ENCODE measurements around the gene SHE. TPM values are rescaled to one million over a fixed set of nuclear protein-coding genes. Genes with fewer than 3 reads are reported as not detected.

Gene SHE
- total RNA-seq, 8 experiments from 2014 or later: 0.42 to 4.0 (median 2.2) TPM; not detected in 1

- Histone ChIP-seq H3K27ac (no peak overlapping the region), H3K4me3 (no peak overlapping the region), H3K4me1 (replicated peaks in 1 of 2) (peaks cover 19 to 20% of the 10 kb centered on the region in 2 donors)
- in situ Hi-C loops (cut with MboI; ENCODE audit: low pct_unique_long_range_greater_than_20kb in 2 of 9, low sequenced_read_pairs in 9 of 9, unreplicated experiment in 9 of 9): no loop called here
- ATAC-seq (replicated peaks in 6 of 8): no peak
- WGBS, 10 experiments: 70 to 100% (median 97%) methylated on average over 1 to 14 of the region's 15 CpGs; no CpG with 5 or more reads in 3 of the 10 experiments
These were observed 66.5 kb downstream of the SHE start for GRCh38 chr1:154435599-154436200.

GRCh38 chr1:154434346-154435085 lies 67.7 kb downstream of the SHE start:
- in situ Hi-C loops (cut with MboI; ENCODE audit: low pct_unique_long_range_greater_than_20kb in 2 of 9, low sequenced_read_pairs in 9 of 9, unreplicated experiment in 9 of 9): no loop called here
- ATAC-seq (replicated peaks in 6 of 8): peak in 3 of 8 experiments; percentile 10 to 35 (median 33)

GRCh38 chr1:154433161-154433764 lies 68.9 kb downstream of the SHE start:
- peak in 2 of 8 experiments; percentile 0 to 1 for ATAC-seq (replicated peaks in 6 of 8)
- in situ Hi-C loops (cut with MboI; ENCODE audit: low pct_unique_long_range_greater_than_20kb in 2 of 9, low sequenced_read_pairs in 9 of 9, unreplicated experiment in 9 of 9): no loop called here
- no peak overlapping the region for H3K27ac ChIP-seq
- 30 to 85% (median 80%) methylated on average over 1 to 8 of the region's 9 CpGs; no CpG with 5 or more reads in 2 of the 10 experiments for WGBS, 10 experiments
- peaks cover 31 to 32% of the 10 kb centered on the region in 2 donors for H3K4me1 ChIP-seq (replicated peaks in 1 of 2)
- H3K4me3 ChIP-seq: no peak overlapping the region

More at GRCh38 chr1:154434346-154435085, 67.7 kb downstream of the SHE start:
- Histone ChIP-seq H3K27ac (no peak overlapping the region), H3K4me1 (replicated peaks in 1 of 2) (peaks cover 28 to 30% of the 10 kb centered on the region in 2 donors), H3K4me3 (no peak overlapping the region)
- 10 to 86% (median 77%) methylated on average over 1 to 15 of the region's 18 CpGs; no CpG with 5 or more reads in 2 of the 10 experiments for WGBS, 10 experiments

- WGBS, 10 experiments: 7 to 96% (median 63%) methylated on average over 1 to 9 of the region's 10 CpGs; no CpG with 5 or more reads in 1 of the 10 experiments
- in situ Hi-C loops (cut with MboI; ENCODE audit: low pct_unique_long_range_greater_than_20kb in 2 of 9, low sequenced_read_pairs in 9 of 9, unreplicated experiment in 9 of 9): no loop called here
These were observed 70.4 kb downstream of the SHE start for GRCh38 chr1:154431586-154432373.

GRCh38 chr1:154430903-154431302 lies 71.3 kb downstream of the SHE start:
- peak; percentile 31 to 73 (median 65) for ATAC-seq (replicated peaks in 6 of 8)
- H3K27ac ChIP-seq: no peak overlapping the region
- in situ Hi-C loops (cut with MboI; ENCODE audit: low pct_unique_long_range_greater_than_20kb in 2 of 9, low sequenced_read_pairs in 9 of 9, unreplicated experiment in 9 of 9): no loop called here
- WGBS, 10 experiments: 0 to 7% (median 0%) methylated on average over 1 to 9 of the region's 11 CpGs; no CpG with 5 or more reads in 7 of the 10 experiments
- peaks cover 40 to 46% of the 10 kb centered on the region in 2 donors for H3K4me1 ChIP-seq (replicated peaks in 1 of 2)
- H3K4me3 ChIP-seq: no peak overlapping the region

More at GRCh38 chr1:154431586-154432373, 70.4 kb downstream of the SHE start:
- no peak overlapping the region for H3K27ac ChIP-seq
- ATAC-seq (replicated peaks in 6 of 8): peak in 7 of 8 experiments; percentile 22 to 87 (median 86)
- H3K4me1 ChIP-seq (replicated peaks in 1 of 2): peaks cover 40 to 46% of the 10 kb centered on the region in 2 donors
- H3K4me3 ChIP-seq: no peak overlapping the region

GRCh38 chr1:154429841-154430611 lies 72.2 kb downstream of the SHE start:
- WGBS, 10 experiments: 39 to 100% (median 63%) methylated on average over 2 to 9 of the region's 17 CpGs
- in situ Hi-C loops (cut with MboI; ENCODE audit: low pct_unique_long_range_greater_than_20kb in 2 of 9, low sequenced_read_pairs in 9 of 9, unreplicated experiment in 9 of 9): no loop called here
- no peak overlapping the region for H3K4me3 ChIP-seq
- peaks cover 40 to 46% of the 10 kb centered on the region in 2 donors for H3K4me1 ChIP-seq (replicated peaks in 1 of 2)
- H3K27ac ChIP-seq: no peak overlapping the region
- ATAC-seq (replicated peaks in 6 of 8): peak in 1 of 8 experiments; percentile 3

Other genes starting within 250 kb of the SHE start
- 100 to 1,000 TPM in 5 of 8 experiments, 10 to 100 TPM in 3; 83.2 to 173 (median 128) TPM for gene HAX1, start 229.8 kb downstream of the SHE start, total RNA-seq
- gene AQP10, start 181.3 kb downstream of the SHE start, total RNA-seq: 1 to 10 TPM in 1 of 8 experiments, under 1 TPM in 6, not detected in 1; 0.07 to 1.1 (median 0.33) TPM
- gene ATP8B2, start 176.9 kb downstream of the SHE start, total RNA-seq: 100 to 1,000 TPM in 1 of 8 experiments, 10 to 100 TPM in 7; 33.6 to 130 (median 49.1) TPM
- gene IL6R, start 97.1 kb downstream of the SHE start, total RNA-seq: 10 to 100 TPM in 2 of 8 experiments, 1 to 10 TPM in 3, under 1 TPM in 3; 0.16 to 35.0 (median 3.3) TPM
- gene TDRD10, start 193 bp downstream of the SHE start, total RNA-seq: 1 to 10 TPM in 2 of 8 experiments, under 1 TPM in 5, not detected in 1; 0.17 to 2.6 (median 0.92) TPM
- 10 to 100 TPM; 32.0 to 58.2 (median 39.2) TPM for gene UBE2Q1, start 56.2 kb upstream of the SHE start, total RNA-seq
- 10 to 100 TPM in 4 of 8 experiments, 1 to 10 TPM in 3, under 1 TPM in 1; 0.81 to 31.9 (median 11.6) TPM for gene CHRNB2, start 65.4 kb upstream of the SHE start, total RNA-seq
- 100 to 1,000 TPM in 4 of 8 experiments, 10 to 100 TPM in 4; 56.8 to 127 (median 96.1) TPM for gene ADAR, start 105.8 kb upstream of the SHE start, total RNA-seq

Data from motor neuron (in vitro differentiated cells).